H9 (cell line): Measurements from ENCODE around the gene EXOC3. TPM values are rescaled to one million over a fixed set of nuclear protein-coding genes. Genes with fewer than 3 reads are reported as not detected.

Source experiments
- DNase-seq: peaks from one replicate; pipeline ENCODE4 v3.0.0-alpha.2; 2017
- H2AFZ ChIP-seq: one replicate; pipeline ENCODE4 v1.6.1; 2013; ENCODE audit warnings: mild to moderate bottlenecking, low read length, control low read depth, moderate library complexity
- H2AK5ac ChIP-seq: 2 replicates; pipeline ENCODE4 v1.6.1; 2013; ENCODE audit warnings: low read length, control low read depth, mixed read lengths; ENCODE audit not compliant: insufficient read length
- H2BK120ac ChIP-seq: one replicate; pipeline ENCODE4 v1.6.1; 2013; ENCODE audit warnings: low read depth, mild to moderate bottlenecking, low read length, control low read depth, inconsistent platforms; ENCODE audit not compliant: poor library complexity, severe bottlenecking
- H2BK12ac ChIP-seq: 2 replicates; pipeline ENCODE4 v1.6.1; 2013; ENCODE audit warnings: low read length, control low read depth, mixed read lengths, low read depth; ENCODE audit not compliant: insufficient read length
- H2BK15ac ChIP-seq: 2 replicates; pipeline ENCODE4 v1.6.1; 2013; ENCODE audit warnings: low read depth, low read length, control low read depth
- H2BK20ac ChIP-seq: one replicate; pipeline ENCODE4 v1.6.1; 2013; ENCODE audit warnings: low read depth, mild to moderate bottlenecking, low read length, control low read depth, inconsistent platforms; ENCODE audit not compliant: poor library complexity, severe bottlenecking
- H2BK5ac ChIP-seq: 2 replicates; pipeline ENCODE4 v1.6.1; 2013; ENCODE audit warnings: low read length, control low read depth, mixed read lengths; ENCODE audit not compliant: insufficient read length
- H3K14ac ChIP-seq: 2 replicates; pipeline ENCODE4 v1.6.1; 2013; ENCODE audit warnings: low read length, control low read depth; ENCODE audit not compliant: insufficient read depth
- H3K18ac ChIP-seq: 2 replicates; pipeline ENCODE4 v1.6.1; 2013; ENCODE audit warnings: low read depth, mild to moderate bottlenecking, mixed read lengths, low read length, control low read depth; ENCODE audit not compliant: insufficient read length
- H3K23ac ChIP-seq: 2 replicates; pipeline ENCODE4 v1.6.1; 2013; ENCODE audit warnings: low read length, control low read depth, mixed read lengths, low read depth; ENCODE audit not compliant: insufficient read length
- H3K23me2 ChIP-seq: 2 replicates; pipeline ENCODE4 v1.6.1; 2013; ENCODE audit warnings: low read depth, mild to moderate bottlenecking, mixed read lengths, low read length, control low read depth; ENCODE audit not compliant: insufficient read length, poor library complexity, severe bottlenecking
- H3K27ac ChIP-seq: 2 replicates; pipeline ENCODE4 v1.5.1; 2013; ENCODE audit warnings: low read length, control low read depth, mixed read lengths, low read depth; ENCODE audit not compliant: insufficient read length
- H3K27me3 ChIP-seq: 2 replicates; pipeline ENCODE4 v1.6.1; 2013; ENCODE audit warnings: low read length, control low read depth, inconsistent platforms; ENCODE audit not compliant: insufficient read depth
- H3K4ac ChIP-seq: 2 replicates; pipeline ENCODE4 v1.6.1; 2013; ENCODE audit warnings: low read depth, mild to moderate bottlenecking, control low read depth, inconsistent platforms, low read length, moderate library complexity
- H3K4me1 ChIP-seq: 2 replicates; pipeline ENCODE4 v1.6.1; 2013; ENCODE audit warnings: low read length, control low read depth, inconsistent platforms; ENCODE audit not compliant: insufficient read depth
- H3K4me2 ChIP-seq: 2 replicates; pipeline ENCODE4 v1.6.1; 2013; ENCODE audit warnings: low read length, control low read depth, mixed read lengths; ENCODE audit not compliant: insufficient read length, insufficient read depth
- H3K56ac ChIP-seq: 2 replicates; pipeline ENCODE4 v1.6.1; 2013; ENCODE audit warnings: low read depth, mild to moderate bottlenecking, mixed read lengths, low read length, control low read depth; ENCODE audit not compliant: insufficient read length
- H3K79me1 ChIP-seq: 2 replicates; pipeline ENCODE4 v1.6.1; 2013; ENCODE audit warnings: low read depth, mild to moderate bottlenecking, moderate library complexity, low read length, control low read depth, inconsistent platforms; ENCODE audit not compliant: insufficient read depth, poor library complexity, severe bottlenecking
- H3K79me2 ChIP-seq: 2 replicates; pipeline ENCODE4 v1.6.1; 2013; ENCODE audit warnings: low read length, control low read depth, inconsistent platforms; ENCODE audit not compliant: insufficient read depth
- H3K9ac ChIP-seq: 2 replicates; pipeline ENCODE4 v1.6.1; 2013; ENCODE audit warnings: low read length, control low read depth, mixed read lengths; ENCODE audit not compliant: insufficient read length; ENCODE audit errors: extremely low read depth
- H3K9me3 ChIP-seq: one replicate; pipeline ENCODE4 v1.6.1; 2013; ENCODE audit warnings: low read depth, low read length, inconsistent platforms; ENCODE audit not compliant: control insufficient read depth
- H3T11ph ChIP-seq: one replicate; pipeline ENCODE4 v1.6.1; 2013; ENCODE audit warnings: mild to moderate bottlenecking, low read length, control low read depth, inconsistent platforms
- H4K20me1 ChIP-seq: one replicate; pipeline ENCODE4 v1.6.1; 2013; ENCODE audit not compliant: control insufficient read depth, insufficient read length, insufficient read depth
- H4K5ac ChIP-seq: 2 replicates; pipeline ENCODE4 v1.6.1; 2013; ENCODE audit warnings: low read depth, mild to moderate bottlenecking, mixed read lengths, low read length, control low read depth; ENCODE audit not compliant: insufficient read length
- H4K8ac ChIP-seq: replicated peaks from 2 replicates; pipeline ENCODE4 v1.6.1; 2013; ENCODE audit warnings: low read length, control low read depth, mixed read lengths, low read depth; ENCODE audit not compliant: insufficient read length
- H4K91ac ChIP-seq: 2 replicates; pipeline ENCODE4 v1.6.1; 2013; ENCODE audit warnings: low read depth, mild to moderate bottlenecking, moderate library complexity, mixed read lengths, low read length, control low read depth; ENCODE audit not compliant: insufficient read length
- H3K27ac Mint-ChIP-seq, 3 experiments: 2 replicates in 2 of 3; 3 replicates in 1 of 3; pipeline ENCODE4 v1.8.0; 2020 to 2021; ENCODE audit warnings: mixed read lengths in 3 of 3, mild to moderate bottlenecking in 1 of 3, moderate library complexity in 1 of 3
- H3K27me3 Mint-ChIP-seq: 2 replicates; pipeline ENCODE4 v1.8.0; 2021; ENCODE audit warnings: low read depth, mild to moderate bottlenecking, moderate library complexity, mixed read lengths
- H3K36me3 Mint-ChIP-seq, 3 experiments: 2 replicates in 2 of 3; 3 replicates in 1 of 3; pipeline ENCODE4 v1.8.0; 2020 to 2021; ENCODE audit warnings: low read depth in 3 of 3, mixed read lengths in 3 of 3; ENCODE audit not compliant: insufficient read depth in 1 of 3
- H3K4me1 Mint-ChIP-seq, 2 experiments: 2 replicates each; pipeline ENCODE4 v1.8.0; 2020; ENCODE audit warnings: mixed read lengths in 2 of 2
- H3K4me3 Mint-ChIP-seq, 2 experiments: 2 replicates in 1 of 2; 3 replicates in 1 of 2; pipeline ENCODE4 v1.8.0; 2020 to 2021; ENCODE audit warnings: mild to moderate bottlenecking in 2 of 2, mixed read lengths in 2 of 2, moderate library complexity in 1 of 2
- H3K9me3 Mint-ChIP-seq, 2 experiments: 2 replicates in 1 of 2; 3 replicates in 1 of 2; pipeline ENCODE4 v1.8.0; 2020; ENCODE audit warnings: mild to moderate bottlenecking in 2 of 2, mixed read lengths in 2 of 2, moderate library complexity in 1 of 2
- CTCF ChIP-seq: fragments of 200-600 bp; sonication (generic); conservative IDR thresholded peaks from 3 replicates; pipeline ENCODE4 v1.8.0; 2021; ENCODE audit warnings: antibody characterized with exemption, mild to moderate bottlenecking
- WGBS: extraction: QIAGEN DNeasy Blood & Tissue Kit; methylation state at CpG from one replicate; pipeline ENCODE4 v1.1.7; 2013; ENCODE audit warnings: missing lambda C conversion rate, low lambda C conversion rate, mixed read lengths; ENCODE audit not compliant: insufficient read length; ENCODE audit errors: extremely low coverage; 5-methylcytosine and 5-hydroxymethylcytosine counted together
- total RNA-seq: library from RNA; stranded (reverse); gene quantifications from 2 replicates; pipeline ENCODE4 v1.2.1, GENCODE V29; 2021

The EXOC3 gene
- total RNA-seq, 1 experiment from 2014 or later: 36.7 TPM

GRCh38 chr5:497090-497700 lies 54.2 kb downstream of the EXOC3 start:
- Histone ChIP-seq H3K79me2 (no peaks in the 10 kb centered on the region), H3K56ac (no peak overlapping the region), H2BK5ac (no peak overlapping the region), H3K23ac (no peak overlapping the region), H3K23me2 (no peaks in the 10 kb centered on the region), H3K4me1 (no peaks in the 10 kb centered on the region; the same call in 1 of the 2 replicates), H2BK12ac (no peak overlapping the region), H3T11ph (no peak overlapping the region), H3K14ac (no peak overlapping the region), H2BK120ac (no peak overlapping the region), H3K79me1 (no peaks in the 10 kb centered on the region), H3K4ac (no peak overlapping the region), H4K5ac (no peak overlapping the region), H3K18ac (no peak overlapping the region), H3K9me3 (no peaks in the 10 kb centered on the region), H3K9ac (no peak overlapping the region), H2AFZ (no peak overlapping the region), H2AK5ac (no peak overlapping the region), H2BK20ac (no peak overlapping the region), H2BK15ac (no peak overlapping the region), H4K91ac (no peak overlapping the region), H4K8ac (no peak overlapping the region), H4K20me1 (no peaks in the 10 kb centered on the region), H3K27me3 (peaks cover 36% of the 10 kb centered on the region; the same call in 1 of the 2 replicates), H3K27ac (no peak overlapping the region), H3K4me2 (no peak overlapping the region)
- no peak for DNase-seq
- H3K27me3 Mint-ChIP-seq: peaks cover 59% of the 10 kb centered on the region
- H3K4me1 Mint-ChIP-seq: peaks cover 7 to 17% of the 10 kb centered on the region in 2 experiments
- H3K27ac Mint-ChIP-seq: no peak overlapping the region
- no peaks in the 10 kb centered on the region; a peak in 2 of 5 replicates for H3K9me3 Mint-ChIP-seq
- no CpG with 5 or more reads among the region's 22 CpGs for WGBS
- H3K36me3 Mint-ChIP-seq: no peaks in the 10 kb centered on the region; a peak in 1 of 7 replicates
- no peak overlapping the region for H3K4me3 Mint-ChIP-seq
- TF ChIP-seq CTCF: no peak
